Stimulated activated CD4-positive, alpha-beta T cell treated with anti-CD3 and anti-CD28 coated beads, Interleukin-2, amount 100 ng/mL, for 48 hours (primary cell): ENCODE data around the gene SASH3.

ENCODE experiments used
- DNase-seq, 2 donors: peaks; one replicate each; pipeline ENCODE4 v3.0.0-alpha.2; 2020

SASH3 gene

GRCh38 chrX:129785160-129785947, 5.6 kb downstream of the SASH3 start:
- no peak for DNase-seq

- DNase-seq, result no peak
Measured at GRCh38 chrX:129786210-129786651, 6.5 kb downstream of the SASH3 start.

GRCh38 chrX:129787336-129788055, 7.7 kb downstream of the SASH3 start:
- DNase-seq, result no peak

GRCh38 chrX:129788527-129788926, 8.8 kb downstream of the SASH3 start:
- no peak for DNase-seq

GRCh38 chrX:129790146-129790545, 10.4 kb downstream of the SASH3 start:
- no peak for DNase-seq

GRCh38 chrX:129790808-129791207, 11.1 kb downstream of the SASH3 start:
- no peak for DNase-seq

- DNase-seq, result no peak
Measured at GRCh38 chrX:129791336-129791735, 11.6 kb downstream of the SASH3 start.

GRCh38 chrX:129791961-129792570, 12.3 kb downstream of the SASH3 start:
- no peak for DNase-seq

- no peak for DNase-seq
Measured at GRCh38 chrX:129792586-129793291, 13.0 kb downstream of the SASH3 start.

- no peak for DNase-seq
Measured at GRCh38 chrX:129793604-129794191, 13.9 kb downstream of the SASH3 start.

- DNase-seq, result no peak
Measured at GRCh38 chrX:129795584-129795983, 15.8 kb downstream of the SASH3 start.

- no peak for DNase-seq
Measured at GRCh38 chrX:129797251-129797906, 17.6 kb downstream of the SASH3 start.

- no peak for DNase-seq
Measured at GRCh38 chrX:129798456-129798855, 18.7 kb downstream of the SASH3 start.

GRCh38 chrX:129798888-129799287, 19.1 kb downstream of the SASH3 start:
- DNase-seq, result peak in 1 of 2 donors; percentile 41

- DNase-seq, result no peak
Measured at GRCh38 chrX:129800186-129800585, 20.4 kb downstream of the SASH3 start.

GRCh38 chrX:129802863-129803262, 23.1 kb downstream of the SASH3 start:
- DNase-seq, result no peak

GRCh38 chrX:129804806-129805205, 25.1 kb downstream of the SASH3 start:
- no peak for DNase-seq

GRCh38 chrX:129808158-129808828, 28.5 kb downstream of the SASH3 start:
- no peak for DNase-seq

GRCh38 chrX:129808829-129809796, 29.4 kb downstream of the SASH3 start:
- no peak for DNase-seq

- no peak for DNase-seq
Measured at GRCh38 chrX:129813662-129814368, 34.1 kb downstream of the SASH3 start.
